GM12872 (cell line): ENCODE measurements around the gene NPAS4.

ENCODE experiments used
- TF ChIP-seq, protein P1 (sequence below): IDR thresholded peaks from 3 replicates; pipeline ENCODE4 v1.5.1; 2011; ENCODE audit warnings: low read depth, mild to moderate bottlenecking, low read length, moderate library complexity; ENCODE audit not compliant: insufficient read depth

The NPAS4 gene

DNA sequence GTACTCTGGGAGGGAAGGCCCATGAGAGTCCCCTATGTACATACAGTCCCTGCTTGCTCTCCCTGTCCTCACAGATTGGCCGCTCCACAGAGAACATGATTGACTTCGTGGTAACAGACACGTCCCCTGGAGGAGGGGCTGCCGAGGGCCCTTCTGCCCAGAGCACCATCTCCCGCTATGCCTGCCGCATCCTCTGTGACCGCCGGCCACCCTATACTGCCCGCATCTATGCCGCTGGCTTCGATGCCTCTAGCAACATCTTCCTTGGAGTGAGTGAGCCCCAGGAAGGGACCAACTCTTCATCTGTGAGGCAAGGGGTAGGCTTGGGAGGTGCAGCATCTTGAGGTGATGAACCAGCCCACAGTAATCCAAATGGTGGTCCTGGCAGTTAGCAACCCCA is 52.3 kb downstream of the NPAS4 start:
- TF ChIP-seq, protein P1, sequence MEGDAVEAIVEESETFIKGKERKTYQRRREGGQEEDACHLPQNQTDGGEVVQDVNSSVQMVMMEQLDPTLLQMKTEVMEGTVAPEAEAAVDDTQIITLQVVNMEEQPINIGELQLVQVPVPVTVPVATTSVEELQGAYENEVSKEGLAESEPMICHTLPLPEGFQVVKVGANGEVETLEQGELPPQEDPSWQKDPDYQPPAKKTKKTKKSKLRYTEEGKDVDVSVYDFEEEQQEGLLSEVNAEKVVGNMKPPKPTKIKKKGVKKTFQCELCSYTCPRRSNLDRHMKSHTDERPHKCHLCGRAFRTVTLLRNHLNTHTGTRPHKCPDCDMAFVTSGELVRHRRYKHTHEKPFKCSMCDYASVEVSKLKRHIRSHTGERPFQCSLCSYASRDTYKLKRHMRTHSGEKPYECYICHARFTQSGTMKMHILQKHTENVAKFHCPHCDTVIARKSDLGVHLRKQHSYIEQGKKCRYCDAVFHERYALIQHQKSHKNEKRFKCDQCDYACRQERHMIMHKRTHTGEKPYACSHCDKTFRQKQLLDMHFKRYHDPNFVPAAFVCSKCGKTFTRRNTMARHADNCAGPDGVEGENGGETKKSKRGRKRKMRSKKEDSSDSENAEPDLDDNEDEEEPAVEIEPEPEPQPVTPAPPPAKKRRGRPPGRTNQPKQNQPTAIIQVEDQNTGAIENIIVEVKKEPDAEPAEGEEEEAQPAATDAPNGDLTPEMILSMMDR = no peak

DNA sequence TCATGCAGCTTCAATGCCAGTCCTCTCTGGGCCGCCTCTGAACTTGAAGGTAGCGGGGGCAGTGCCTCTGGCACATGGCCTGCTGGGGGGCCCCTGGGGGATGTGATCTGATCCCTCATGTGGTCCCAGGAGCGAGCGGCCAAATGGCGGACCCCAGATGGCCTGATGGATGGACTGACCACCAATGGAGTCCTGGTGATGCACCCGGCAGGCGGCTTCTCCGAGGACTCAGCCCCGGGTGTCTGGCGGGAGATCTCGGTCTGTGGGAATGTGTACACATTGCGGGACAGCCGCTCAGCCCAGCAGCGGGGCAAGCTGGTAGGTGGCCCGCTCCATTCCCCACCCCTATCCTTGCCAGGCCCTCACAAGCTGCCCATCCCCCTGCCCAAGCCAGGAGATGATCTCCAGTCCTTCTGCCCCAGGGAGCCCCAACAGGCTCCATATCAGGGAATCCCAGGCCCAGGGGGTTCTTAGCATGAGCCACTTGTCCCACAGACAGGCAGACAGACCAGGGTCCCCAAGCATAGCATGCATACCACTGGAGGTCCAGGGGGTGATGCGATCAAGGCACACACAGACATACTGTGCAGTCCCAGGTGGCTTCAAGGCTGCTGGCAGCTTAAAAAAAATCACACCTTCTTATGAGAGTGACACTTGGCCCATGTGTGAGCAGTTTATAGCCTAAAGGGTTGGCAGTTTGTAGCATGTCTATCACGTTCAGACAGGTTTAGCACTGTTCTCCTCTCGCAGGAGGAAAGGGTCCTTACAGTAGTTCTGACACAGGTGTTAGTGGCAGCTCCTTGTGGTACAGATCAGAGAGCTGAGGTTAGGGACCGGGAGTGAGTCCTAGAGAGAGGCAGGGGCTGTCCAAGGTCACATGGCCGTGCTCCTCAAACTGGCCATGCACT is 53.0 kb downstream of the NPAS4 start:
- TF ChIP-seq, protein P1 = no peak

DNA sequence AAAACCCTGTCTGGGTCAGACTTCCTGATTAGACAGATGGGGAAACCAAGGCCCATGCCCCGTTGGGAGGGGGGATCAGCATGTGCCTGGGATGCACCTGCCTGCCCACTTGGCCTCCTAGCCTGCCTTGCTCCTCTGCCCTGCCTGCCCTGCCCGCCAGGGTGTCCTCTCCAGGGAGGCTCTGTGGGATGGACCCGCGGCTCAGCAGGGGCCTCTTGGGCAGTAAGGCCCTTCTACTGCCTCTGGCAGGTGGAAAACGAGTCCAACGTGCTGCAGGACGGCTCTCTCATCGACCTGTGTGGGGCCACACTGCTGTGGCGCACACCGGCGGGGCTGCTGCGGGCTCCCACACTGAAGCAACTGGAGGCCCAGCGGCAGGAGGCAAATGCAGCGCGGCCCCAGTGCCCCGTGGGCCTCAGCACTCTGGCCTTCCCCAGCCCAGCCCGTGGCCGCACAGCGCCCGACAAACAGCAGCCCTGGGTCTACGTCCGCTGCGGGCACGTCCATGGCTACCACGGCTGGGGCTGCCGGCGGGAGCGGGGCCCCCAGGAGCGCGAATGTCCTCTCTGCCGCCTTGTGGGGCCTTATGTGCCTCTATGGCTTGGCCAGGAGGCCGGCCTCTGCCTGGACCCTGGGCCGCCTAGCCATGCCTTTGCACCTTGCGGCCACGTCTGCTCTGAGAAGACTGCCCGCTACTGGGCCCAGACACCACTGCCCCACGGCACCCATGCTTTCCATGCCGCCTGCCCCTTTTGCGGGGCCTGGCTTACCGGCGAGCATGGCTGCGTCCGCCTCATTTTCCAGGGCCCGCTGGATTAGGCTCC is 54.7 kb downstream of the NPAS4 start:
- TF ChIP-seq, protein P1 = no peak
